GM21515 (cell line): ENCODE results near the gene TRPV4.
"Not testable (repeated sequence)": the region's sequence is repeated elsewhere in the genome, so short reads cannot be mapped to it uniquely, and the experiment has no call there.

Source experiments
- ATAC-seq: cut with Tn5 transposase; IDR thresholded peaks from one replicate; pipeline ENCODE4 v1.9.1; 2021; ENCODE audit not compliant: unreplicated experiment

The TRPV4 gene

DNA sequence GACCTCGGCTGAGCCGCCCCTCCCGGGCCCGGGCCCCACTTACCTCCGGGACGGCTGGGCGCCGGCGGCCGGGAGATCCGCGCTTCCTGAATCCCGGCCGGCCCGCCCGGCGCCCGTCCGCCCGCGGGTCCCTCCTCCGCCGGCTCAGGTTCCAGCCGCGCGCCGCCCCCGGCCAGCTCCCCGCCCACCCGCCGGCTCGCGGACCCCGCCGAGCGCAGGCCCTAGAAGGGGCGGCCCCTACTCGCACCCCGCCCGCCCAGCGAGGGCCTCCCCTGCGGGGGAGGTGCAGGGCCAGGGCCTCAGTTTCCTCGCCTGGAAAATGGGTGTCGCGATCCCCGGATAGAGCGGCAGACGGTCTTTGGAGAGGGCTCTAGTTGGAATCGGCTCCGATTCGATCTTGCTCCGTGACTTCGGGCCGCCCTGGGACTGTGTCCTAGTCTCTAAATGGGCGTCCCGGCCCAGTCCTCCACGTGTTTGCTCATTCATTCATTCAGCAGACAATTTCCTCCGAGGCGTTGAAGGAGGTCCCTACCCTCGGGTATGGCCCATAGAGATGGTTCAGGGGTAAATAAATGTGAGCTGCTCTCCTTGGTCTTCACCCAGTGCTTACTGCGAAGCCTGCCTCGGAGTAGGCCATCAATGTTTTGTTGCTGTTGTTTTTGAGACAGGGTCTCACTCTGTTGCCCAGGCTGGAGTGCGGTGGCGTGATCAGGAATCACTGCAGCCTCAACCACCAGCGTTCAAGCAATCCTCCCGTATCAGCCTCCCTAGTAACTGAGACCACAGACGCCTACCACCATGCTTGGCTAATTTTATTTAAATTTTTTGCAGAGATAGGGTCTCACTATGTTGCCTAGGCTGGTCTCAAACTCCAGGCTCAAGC, at the start of gene TRPV4:
TSS of gene TRPV4 (minus strand) at position 92 of the 883 bp plus-strand sequence. CDS start 18,602 bp downstream, outside the sequence.
- no peak for ATAC-seq

DNA sequence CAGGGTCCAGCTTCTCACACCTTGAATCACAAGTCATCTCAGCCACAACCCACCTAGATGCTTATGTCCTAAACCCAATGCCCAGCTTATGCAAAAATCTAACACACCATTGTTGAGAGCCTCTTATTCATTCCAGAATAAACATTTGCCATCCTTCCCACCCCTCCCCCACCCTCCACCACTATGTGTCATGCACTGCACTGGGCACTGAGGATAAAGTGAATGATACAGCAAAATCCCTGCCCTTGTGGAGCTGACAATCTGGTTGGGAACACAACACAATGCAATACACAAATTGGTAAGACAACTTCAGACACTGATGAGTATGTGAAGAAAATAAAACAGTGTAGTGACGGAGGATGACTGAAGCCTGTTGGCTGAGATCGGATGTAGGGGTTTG, 48.6 kb upstream of the TRPV4 start:
- ATAC-seq: no peak

DNA sequence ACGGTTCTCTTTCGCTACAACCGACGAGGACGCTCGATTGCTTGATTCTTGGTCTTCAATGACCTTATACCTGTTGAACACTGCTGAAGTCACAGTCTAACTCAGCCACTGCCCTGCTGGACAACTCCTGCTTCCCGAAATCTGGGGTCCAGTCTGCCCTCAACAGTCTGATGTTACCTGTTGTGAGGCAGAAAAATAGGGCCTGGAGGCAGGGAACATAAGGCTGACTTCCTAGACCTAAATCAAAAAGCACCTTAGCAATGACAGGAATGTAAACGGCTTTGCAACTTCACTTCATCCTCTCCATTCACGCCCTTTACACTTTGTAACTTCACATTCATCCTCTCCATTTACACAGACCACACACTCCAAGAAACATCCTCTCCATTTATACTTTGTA, 47.7 kb upstream of the TRPV4 start:
- no peak for ATAC-seq

DNA sequence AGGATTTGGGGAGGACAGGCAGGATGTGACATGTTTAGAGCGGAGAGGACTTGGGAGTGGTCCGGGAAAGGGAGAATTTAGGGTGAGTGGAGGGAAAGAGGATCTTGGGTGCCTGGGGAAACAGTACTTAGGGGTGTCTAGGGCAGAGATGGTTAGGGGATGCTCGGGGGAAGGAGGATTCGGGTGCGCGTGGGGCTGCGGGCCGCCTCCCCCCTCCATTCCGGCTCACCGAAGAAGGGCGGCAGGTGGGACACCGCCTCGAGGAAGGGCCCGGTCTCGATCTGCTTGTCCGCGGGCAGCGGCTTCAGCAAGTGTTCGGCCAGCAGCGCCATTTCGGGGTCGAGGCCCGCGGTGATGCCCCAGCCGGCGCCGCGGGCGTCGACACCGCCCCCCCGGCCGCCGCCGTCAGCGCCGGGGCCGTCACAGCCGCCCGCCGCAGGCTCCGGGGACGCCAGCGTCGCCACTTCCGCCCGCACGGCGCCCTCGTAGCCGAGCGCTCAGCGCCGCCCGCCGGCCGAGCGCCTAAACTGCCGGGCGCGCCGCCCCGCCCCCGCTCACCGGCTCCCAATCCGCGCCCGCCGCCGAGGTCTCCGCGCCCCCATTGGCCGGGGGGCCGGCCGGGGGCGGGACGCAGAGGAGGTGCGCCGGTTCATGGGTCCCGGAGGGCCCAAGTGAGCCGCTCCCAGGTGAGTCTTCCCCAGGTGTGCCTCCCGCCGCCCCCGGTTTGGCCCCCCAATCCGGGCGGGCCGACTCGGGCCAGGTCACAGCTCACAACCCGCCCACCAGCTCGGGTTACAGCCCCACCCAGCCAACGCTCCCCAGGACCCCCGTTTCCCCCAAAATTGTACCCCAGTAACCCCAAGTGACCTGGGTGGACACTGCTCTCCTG, 47.1 kb upstream of the TRPV4 start, which contains the start of gene GLTP:
TSS of gene GLTP (minus strand) at position 499 of the 889 bp plus-strand sequence. CDS start at position 332, 167 bp downstream.
- peak; percentile 90 for ATAC-seq

DNA sequence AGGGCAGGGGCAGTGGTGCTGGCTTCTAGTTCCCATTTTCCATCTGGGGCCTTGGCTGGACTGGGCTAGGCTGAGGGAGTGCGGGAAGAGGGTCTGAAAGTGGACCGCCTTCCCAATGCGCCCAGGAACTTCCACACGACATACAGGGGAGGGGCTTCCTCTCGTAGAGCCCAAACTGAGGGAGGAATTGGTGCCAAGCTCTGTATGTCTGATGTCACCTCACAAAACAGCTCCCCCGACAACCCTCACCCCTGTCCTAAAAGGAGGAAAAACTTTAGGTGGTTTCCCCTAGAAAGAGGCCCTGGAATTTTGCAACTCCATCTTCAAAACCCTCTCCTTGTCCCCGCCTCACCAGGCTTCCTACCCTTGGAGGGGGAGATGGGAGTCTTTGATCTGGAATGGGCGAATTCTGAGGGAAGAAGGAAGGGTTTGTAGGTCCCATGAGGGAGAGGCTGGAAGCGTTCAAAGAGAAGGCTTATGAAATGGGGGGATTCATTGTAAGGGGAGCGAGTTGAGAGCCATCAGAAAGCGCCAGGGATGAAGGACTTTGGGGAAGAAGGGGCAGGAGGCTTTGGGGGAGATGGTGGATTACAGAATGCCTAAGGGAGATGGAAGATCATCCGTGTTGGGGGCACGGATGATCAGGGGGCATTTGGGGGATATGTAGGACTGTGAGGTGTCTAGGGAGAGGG, 46.3 kb upstream of the TRPV4 start:
- no peak for ATAC-seq

DNA sequence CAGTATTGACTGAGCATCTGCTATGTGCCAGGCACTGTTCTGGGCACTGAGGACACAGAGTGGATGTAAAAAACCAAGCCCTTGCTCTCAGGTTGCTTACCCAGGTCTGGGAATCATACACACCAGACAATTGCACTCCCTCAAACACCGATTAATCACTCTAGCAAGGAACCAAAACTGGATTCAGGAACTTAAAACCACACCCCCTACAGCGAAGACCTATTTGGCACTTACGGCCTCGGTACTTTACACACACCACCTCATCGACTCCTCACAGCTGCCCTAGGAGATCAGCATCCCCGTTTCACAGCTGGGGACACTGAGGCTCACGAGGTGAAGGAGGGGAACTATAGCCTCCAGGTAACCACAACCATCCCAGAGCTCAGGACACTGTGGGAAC, 45.6 kb upstream of the TRPV4 start:
- no peak for ATAC-seq

DNA sequence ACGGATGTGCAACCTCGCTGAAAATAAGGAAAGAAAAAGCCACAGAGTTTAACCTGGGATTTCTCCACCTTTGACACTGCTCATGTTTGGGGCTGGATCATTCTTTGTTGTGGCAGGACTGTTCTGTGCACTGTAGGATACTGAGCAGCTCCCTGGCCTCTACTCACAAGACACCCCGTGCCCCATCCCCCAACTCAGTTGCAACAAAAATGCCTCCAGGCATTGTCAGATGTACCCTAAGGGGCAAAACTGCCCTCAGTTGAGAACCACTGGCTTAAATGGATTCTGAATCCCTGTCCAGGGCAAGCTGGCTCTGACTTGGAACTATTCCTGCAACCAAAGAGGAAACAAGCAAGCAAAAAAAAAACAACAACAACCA, 45.0 kb upstream of the TRPV4 start:
- no peak for ATAC-seq

DNA sequence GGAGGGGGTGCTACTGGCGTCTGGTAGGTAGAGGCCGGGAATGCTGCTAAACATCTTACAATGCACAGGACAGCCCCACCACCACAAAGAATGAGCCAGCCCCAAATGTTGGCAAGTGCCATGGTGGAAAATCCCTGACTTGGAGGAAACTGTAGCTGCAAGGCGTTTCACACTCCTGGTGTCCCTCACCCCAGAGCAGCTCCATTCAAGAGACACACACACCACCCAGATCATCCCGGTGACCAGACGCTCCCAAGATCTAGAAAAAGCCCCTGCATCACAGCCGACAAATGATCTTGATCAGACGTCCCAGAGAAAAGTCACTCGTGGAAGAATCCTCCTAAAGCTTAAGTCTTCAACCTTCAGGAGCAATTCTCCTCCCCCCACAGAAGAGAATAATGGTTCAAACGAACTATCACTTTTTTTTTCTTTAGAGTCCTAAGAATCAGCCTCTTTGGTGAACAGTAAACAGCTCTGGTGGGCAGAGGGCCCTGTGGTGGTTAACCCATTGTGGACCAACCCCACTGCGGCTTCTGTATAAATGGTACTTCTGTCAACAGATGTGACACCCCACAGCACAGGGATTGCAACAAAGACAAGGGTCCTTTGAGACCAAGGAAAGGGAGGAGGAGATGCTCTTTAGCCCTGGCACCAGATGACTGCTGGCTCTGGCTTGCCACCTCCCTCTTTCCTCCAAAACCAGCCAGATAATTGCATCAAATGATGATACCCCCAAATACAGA, 44.5 kb upstream of the TRPV4 start:
- ATAC-seq: no peak

DNA sequence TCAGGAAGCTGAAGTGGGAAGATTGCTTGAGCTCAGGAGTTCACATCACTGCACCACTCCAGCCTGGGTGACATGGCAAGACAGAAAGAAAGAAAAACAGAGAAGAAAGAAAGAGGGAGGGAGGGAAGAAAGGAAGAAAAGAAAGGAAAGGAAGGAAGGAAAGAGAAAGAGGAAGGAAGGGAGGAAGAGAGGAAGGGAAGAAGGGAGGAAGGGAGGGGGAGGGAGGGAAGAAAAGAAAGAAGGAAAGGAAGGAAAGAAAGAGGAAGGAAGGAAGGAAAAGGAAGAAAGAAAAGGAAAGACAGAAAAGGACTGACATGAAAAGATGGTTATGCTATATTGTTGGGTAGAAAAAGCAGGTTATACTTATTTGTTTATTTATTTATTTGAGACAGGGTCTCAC, 43.2 kb upstream of the TRPV4 start:
- no peak for ATAC-seq

DNA sequence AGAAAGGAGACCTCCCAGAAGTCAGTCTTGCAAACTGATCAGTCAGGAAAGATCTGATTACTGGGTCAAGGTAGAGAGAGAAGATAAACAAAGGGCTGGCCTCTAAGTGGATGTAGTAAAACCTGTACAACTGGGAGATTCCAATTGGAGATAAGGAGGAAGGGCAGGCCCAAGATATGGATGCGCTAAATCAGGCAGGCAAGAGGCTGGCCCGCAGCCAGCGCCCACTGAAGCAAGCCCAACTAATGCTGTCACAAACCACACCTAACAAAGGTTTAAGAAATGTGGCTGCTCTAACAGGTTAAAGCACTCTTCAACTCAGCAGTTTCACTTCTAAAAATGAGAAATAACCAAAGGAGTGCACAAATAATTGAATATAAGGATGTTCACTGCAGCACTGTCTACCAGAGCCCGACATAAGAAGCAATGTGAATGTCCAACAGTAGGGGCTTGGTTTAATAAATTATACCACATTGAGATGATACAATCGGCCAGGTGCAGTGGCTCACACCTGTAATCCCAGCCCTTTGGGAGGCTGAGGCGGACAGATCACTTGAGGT, 42.5 kb upstream of the TRPV4 start:
- no peak for ATAC-seq

DNA sequence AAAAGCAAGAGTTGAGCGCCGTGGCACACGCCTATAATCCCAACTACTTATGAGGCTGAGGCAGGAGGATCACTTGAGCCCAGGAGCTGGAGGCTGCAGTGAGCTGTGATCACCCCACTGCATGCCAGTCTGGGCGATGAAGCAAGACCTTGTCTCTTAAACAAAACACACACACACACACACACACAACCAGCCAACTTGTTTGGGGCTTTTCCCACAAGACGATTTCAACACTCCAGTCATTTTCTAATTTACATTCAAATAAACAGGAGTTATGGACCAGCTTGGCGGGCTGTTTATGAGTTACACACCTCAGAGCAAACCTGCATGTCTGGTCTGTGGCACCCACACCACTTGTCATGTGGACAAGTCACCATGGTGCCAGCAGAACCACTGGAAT, 40.5 kb upstream of the TRPV4 start:
- ATAC-seq: no peak

DNA sequence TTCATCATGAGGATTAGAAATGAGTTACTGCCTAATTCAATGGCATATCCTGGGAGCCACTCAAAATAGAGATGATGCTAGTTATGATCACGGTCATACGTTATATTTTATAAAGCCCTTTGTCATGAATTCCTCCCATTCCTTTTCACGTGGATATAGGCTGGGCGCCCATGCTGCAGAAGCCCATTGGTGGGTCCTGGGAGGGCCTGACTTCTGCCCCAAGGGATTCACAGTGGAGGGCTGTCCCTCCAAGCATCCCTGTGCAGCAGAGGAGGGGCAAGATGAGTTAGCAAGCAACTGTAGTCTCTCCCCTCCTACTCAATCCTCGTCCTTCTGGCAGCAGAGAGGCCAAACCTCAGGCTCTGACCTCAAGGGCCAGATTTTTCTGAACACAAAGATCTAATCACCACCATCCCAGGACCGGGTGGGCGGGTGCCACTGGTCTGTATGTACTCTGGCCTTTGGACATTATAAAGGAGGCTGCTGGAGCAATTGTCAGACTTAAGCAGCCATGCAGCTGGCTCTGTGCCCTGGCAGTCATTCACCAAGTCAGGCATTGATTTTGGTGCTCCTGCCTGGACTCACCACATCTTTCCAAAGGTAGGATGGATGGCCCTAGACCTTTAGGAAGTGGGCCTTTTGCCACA, 38.6 kb upstream of the TRPV4 start:
- ATAC-seq: no peak

DNA sequence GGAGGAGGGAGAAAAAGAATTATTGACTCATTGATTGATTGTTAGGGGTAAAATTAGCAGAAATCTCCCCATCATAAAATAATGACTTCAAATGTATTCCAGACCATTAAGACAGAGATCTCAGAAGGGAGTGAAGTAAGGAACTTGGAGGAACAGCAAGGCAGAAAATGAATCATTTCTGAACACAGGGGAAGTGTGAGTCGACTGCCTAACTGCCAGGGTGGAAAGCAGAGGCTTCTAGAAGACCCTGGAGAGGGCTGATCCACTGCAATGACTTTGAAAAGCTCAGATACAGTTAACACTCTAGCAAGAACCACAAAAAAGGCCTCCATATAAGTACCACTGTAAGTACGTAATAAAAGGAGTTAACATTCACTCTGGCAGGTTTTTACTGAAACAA, 37.5 kb upstream of the TRPV4 start:
- ATAC-seq: no peak

DNA sequence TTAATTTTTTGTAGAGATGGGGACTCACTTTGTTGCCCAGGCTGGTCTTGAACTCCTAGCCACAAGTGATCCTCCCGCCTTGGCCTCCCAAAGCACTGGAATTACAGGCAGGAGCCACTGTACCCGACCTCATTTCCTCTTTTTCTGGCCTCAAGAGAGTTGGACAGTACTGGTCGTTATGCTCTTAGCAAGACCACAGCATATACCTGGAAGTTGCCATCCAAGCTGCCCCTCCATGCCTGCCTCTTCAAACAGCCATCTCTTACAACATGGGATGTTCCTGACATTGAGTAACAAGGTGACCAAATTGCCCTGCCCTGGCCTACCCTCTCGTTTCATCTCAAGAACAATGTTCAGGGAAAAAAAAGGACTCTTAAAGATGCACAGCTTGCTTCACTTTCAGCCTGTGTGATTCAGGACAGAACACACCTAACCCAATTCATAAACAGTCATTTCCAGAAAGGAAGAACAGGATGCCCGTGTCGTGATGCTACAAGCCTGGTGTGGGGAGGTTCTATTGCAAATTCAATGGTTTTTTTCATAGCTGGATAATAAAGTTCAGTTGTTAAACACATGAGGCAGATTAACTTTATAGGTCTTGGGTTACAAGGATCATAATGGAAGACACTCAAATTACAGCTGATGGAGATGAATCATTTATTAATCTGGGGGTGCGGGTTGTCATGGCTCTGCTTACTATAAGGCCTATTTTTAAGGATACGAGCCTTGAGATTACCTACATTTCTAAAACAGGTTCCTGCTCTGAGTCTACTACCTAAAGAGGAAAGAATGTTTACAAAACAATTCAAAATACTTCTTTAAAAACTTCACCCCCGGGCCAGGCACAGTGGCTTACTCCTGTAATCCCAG, 35.2 kb upstream of the TRPV4 start:
- no peak for ATAC-seq

DNA sequence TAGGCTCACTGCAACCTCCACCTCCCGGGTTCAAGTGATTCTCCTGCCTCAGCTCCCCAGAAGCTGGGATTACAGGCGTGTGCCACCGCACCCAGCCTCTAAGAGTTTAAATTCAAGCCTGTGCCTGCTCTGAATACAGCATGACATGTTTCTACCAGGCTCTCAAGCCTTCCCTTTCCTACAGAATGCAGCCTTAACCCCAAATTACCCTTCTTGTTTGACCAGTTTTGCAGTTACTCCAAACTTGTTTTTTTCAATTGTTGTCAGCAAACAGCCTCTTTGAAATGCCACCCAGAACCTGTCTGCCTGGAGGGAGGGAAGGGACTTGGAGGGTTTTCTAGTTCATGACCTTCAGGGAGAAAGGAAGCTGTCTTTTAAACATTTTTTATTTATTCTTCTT, 31.7 kb upstream of the TRPV4 start:
- ATAC-seq: no peak

DNA sequence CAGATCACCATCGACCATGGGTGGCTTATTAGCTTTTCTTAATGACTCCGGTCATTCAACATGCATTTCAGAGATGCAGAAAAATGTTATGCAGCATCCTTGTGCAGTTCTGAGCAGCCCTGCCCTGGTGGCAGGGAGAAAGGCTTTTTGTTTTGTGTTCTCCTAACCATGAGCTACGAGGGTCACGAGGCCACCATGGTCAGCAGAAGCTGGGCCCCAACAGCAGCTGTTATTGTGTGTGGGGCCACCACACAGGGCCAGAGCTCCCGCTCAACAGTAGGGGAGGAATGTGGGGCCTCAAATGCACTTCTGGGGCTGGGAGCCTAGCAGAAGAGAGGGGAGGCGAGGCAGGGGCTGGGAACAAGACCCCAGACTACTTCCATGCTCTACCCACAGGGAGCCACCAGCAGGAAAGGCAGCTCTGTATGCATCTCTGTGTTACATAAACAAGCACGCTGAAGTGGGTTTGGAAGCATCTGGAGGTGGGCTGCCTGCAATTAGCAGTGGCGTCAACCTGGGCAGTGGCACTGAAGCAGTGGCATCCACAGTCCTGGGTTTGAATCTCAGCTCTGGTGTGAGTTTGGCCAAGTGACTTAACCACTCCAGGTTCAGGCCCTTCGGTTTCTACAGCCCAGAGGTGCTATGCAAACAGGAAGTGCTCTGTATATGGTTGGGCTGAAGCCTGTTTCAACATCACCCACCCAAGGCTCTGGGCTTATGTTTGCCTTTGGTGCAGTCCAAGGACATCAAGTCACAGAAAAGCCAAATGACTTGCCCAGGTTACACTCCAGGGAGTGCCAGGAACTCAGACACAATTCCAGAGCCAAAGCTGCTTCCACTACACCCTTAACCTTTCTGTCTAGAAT, 30.9 kb upstream of the TRPV4 start:
- no peak for ATAC-seq

DNA sequence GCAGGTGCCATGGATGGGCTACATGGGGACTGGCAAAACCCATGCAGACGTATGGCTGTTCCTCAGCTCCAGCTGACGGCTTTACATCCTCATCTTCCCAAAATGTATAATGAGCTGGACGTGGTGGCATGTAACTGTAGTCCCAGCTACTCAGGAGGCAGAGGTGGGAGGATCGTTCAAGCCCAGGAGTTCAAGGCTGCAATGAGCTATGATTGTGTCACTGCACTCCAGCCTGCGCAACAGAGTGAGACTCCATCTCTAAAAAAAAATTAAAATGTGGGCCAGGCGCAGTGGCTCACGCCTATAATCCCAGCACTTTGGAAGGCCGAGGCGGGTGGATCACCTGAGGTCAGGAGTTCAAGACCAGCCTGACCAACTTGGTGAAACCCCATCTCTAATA, 29.3 kb upstream of the TRPV4 start:
- not testable (repeated sequence) for ATAC-seq
